Colon (tissue), 2 donors: ENCODE data around the gene BATF3.
"Not testable (repeated sequence)": the region's sequence is repeated elsewhere in the genome, so short reads cannot be mapped to it uniquely, and the experiment has no call there.

Source experiments
- FAIRE-seq: peaks from 2 replicates; lab custom pipeline; 2012; peaks lifted over from hg19 to GRCh38; lab: Jason Lieb, UNC
- donor health status: control.
- donor health status: control.

BATF3 gene

DNA sequence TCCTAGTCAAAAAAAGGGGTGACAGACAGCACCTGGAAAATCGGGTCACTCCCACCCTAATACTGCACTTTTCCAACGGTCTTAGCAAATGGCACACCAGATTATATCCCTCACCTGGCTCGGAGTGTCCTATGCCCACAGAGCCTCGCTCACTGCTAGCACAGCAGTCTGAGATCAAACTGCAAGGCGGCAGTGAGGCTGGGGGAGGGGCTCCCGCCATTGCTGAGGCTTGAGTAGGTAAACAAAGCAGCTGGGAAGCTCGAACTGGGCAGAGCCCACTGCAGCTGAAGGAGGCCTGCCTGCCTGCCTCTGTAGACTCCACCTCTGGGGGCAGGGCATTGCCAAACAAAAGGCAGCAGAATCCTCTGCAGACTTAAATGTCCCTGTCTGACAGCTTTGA, 41.4 kb downstream of the BATF3 start:
- not testable (repeated sequence) for FAIRE-seq

DNA sequence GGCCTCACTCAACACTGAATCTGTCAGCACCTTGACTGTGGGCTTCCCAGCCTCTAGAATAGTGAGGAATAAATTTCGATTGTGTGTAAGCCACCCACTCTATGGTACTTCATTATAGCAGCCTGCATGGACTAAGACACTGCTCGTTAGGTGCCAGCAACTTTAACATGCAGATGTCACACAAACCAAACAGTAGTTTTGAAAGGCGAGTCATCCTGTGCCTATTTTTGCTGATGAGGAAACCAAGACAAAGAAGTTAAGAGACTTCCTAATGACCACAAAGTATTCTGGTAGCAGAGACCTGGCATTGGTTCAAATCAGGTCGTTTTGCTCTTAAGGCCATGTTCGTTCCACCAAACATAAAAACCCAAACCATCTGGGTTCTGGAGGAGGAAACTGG, 42.9 kb downstream of the BATF3 start:
- no peak for FAIRE-seq

DNA sequence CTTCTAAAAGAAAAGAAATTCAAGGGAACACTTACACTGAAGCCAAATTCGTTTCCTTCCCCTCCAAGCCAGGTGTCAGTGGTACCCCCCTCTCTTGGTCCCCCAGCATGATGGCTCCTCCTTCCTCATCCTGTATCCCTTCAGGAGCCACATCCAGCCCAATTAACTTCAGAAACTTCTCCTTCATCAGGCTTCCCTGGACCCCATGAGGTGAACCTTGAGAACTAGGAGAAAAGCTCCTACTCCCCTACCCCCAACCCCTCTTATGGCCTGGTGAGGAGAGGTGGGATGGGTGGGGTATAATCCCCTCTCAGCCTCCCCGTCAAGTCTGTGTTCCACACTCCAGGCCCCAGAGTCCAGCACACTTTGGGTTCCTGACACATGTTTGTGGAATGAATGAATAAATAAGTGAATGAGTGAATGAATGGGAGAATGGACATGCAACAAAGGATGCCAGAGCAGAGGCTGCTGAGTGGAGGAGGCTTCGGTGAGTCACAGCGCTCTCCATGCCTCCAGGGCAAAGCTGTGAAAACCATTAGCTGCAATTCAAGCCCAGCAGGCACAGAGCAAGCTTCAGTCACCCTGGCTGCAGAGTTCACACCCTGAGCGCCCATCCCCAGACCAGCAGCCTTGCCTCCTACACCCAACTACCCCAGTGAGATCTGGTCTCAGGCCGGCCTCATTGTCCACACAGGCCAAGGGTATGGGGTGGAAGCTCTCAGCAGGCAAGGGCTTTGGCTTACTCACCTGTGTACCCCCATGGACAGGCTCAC, 43.8 kb downstream of the BATF3 start:
- FAIRE-seq: no peak

DNA sequence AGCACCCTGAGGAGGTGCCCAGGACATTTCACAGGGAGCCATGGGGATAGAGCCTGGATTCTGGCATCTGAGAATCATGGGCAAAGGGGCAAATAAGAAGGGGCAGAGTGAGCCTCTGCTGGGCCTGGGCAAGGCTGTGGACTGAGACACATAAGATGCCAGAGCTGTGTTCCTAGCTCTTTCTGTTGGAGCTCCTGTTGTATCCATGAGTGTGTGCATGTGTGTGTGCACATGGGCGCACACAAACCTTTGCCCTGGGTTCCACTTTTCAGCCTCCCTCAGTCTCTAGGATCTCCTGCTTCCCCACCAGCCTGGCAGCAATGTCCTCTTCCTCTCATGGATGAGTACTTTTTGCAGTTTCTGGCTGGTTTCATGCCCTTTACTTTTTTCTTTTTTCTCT, 47.0 kb downstream of the BATF3 start:
- no peak for FAIRE-seq

DNA sequence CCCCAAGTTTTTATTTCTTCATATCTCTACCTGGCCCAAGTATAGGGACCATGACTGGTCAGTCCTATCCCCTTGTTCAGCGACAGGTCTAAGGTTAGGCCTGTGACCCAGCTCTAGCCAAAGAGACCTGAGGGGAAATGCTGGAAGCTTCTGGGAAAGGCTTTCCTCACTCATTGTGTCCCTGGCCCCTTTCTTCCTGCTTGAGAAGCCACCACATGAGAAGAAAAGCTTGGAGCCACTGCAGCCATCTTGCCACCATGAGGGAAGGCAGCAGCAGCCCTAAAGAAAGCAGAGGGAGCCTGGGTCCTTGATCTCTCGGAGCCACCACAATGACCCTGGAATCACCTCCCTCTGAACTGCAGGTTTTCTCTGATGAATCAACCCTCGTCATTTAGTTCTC, 47.7 kb downstream of the BATF3 start:
- no peak for FAIRE-seq

DNA sequence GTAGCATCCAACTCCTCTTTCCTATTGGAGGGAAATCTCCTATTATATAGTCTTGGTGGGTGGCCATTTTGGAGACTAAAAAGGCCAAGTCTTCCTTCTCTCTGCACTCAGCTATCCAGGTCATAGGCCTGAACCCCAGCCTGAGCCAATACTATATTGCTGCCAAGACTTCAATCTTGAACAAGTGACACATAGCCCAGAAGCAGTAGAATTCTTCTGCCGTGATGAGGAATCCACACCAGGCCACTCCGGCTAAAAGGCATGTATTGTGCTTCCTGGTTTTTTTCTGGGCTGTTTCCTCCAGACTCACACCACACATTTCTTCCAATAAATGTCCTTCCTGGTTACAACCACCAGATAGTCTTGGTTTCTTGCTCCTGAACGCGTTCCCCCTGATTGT, 48.1 kb downstream of the BATF3 start:
- FAIRE-seq: no peak

DNA sequence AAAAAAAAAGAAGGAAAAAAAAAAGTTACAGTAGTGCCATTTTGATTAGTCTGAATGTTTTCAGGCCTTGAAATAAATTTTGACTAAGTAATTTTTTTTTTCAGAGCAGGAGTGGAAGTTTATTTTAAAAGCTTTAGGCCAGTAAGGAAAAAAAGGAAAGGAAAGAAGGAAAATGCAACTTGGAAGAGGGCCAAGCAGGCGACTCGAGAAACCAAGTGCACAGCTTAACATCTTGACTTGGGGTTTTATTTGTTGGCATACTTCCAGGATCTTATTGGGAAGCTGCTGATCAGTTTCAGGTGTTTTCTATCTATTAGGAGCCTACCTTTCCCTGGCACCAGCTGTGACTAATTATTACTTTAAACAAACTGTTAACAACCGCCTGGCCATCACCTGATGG, 49.4 kb downstream of the BATF3 start:
- no peak for FAIRE-seq

DNA sequence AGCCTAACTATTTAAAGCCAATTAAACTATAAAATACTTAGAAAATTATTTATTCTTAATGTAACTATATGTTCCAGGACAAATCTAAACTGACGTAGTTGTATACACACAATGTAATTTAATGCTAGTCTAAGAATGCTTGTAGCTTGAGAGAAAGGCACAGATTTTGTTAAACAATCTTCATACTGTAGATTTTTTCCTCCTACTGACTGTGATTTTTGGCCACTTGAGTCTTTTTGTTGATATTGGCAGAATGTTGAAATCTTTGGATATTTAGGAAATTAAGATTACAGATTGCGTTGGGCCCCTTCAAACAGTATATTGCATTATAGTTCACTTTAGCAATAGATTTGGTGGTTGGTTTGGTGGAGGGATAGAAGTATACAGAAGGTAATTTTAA, 50.6 kb downstream of the BATF3 start:
- no peak for FAIRE-seq

DNA sequence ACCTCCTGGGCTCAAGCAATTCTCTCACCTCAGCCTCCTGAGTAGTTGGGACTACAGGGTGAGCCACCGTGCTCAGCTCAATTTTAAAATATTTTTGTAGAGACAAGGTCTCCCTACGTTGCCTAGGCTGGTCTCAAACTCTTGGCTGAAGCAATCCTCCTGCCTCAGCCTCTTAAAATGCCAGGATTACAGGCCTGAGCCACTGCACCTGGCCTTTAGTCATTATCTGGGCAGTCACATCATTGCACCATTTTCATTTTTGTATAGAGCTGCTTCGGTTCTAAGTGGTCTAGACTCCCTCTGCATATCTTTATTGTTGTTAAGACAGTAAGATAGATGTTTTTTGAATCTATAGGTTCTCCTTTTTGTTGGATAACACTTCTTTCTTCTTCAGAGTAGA, 51.2 kb downstream of the BATF3 start:
- FAIRE-seq: no peak

DNA sequence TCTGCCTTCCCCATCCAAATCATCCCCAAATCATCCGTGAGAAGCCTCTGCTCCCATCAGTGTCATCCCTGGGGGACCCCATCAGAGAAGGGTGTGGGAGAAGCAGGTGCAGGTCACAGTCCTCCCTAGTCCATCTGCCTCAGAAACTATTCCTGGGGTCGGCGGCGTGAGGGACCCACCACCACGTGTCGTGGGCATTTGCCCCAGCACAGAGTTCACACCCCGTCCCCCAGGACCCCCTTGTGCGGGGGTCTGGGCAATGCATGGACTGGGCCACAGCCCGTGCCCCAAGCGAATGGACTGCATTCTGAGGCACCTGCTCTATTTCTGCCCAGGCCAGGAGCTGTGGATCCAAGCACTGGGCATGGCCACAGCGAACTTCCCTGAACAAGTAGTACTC, 52.6 kb downstream of the BATF3 start:
- no peak for FAIRE-seq

DNA sequence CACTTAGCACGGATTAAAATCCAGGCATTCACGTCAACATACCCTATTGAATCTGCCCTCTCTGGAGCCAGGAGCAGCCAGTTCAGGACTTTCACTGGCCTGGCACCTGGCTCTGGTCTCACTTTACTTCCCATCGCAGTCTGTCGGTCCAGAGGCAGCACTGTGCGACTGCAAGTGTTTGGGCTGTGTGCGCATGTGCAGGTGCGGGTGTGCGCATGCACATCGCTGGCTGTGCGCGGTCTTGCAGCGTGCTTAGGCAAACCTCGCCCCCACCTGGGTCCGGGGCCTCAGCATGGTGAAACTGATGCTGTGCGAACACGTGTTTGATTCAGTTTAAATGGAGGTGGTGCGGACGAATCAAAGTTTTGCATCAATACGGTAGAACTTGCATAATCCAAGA, 53.1 kb downstream of the BATF3 start:
- FAIRE-seq: no peak

DNA sequence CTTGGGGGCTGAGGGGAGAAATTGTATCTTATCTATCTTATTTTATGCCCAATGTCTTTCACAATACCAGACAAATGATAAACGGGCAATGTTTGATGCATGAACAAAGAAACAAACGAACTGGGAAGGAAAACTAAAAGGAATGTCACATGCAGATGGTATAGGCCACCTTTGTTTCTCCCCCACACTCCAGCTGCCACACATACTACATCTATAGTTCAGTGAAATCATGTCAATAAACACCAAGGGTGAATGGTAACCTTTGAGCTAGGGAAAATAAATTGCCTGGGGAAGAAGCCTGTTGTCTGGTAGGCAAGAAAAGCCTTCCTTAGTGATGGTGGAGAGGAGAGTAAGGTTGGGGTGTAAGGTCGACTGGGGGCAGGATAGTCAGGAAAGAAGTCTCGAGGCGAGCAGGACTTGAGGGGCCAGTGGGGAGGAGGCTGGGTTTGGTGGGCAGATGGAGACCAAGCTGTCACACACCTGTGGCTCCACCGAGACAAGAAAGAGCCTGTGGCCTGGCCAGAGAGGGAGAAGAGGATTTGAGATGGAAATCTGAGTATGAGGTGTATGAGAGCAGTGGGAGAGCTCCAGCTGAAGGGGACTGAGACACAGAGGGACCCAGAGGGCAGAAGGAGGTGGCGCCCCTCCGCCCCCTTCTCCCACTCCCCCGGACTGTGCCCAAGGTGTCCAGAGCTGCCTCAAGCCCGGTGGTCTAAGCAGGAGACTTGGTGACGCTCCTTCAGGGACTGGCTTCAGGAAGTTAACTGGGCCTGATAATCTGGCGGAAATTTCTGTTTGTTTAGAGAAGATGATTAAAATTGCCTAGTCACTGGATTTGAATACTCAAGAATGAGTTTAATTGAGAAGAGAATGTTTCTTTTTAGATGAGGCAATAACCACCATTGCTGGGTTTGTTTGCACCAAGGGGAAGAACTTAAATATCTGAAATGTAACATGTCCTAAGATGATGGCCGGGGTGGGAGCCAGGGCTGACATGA, 53.8 kb downstream of the BATF3 start:
- no peak for FAIRE-seq

DNA sequence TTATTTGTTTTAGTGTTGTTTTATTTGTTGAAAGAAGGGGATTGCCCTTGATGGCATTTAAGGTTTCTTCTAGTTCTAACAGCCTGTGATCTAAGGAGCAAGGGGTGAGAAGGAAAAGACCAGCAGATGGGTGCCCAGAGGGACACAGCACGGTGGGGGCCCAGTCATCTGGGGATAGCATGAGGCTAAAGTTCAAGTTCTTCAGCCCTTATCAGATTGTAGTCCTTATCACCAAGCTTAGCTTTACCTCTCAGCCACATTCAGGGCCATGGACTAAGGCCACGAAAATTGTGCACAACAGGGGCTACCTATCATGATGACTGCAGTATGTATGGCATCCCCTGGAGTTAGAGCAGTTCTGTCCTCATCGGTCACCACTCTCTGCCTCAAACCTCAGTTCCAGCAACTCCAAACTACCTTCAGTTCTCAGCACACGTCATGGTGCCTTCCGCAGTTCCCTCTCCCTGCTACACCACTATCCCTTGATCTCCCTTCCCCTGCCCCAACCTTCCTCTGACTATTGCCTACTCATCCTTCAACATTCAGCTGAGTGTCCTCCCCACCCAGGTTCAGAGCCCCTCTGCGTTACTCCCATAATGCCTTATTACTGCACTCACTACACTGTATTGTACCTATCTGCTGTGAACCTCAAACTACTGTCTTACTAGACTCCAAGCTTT, 54.6 kb downstream of the BATF3 start:
- FAIRE-seq: no peak

DNA sequence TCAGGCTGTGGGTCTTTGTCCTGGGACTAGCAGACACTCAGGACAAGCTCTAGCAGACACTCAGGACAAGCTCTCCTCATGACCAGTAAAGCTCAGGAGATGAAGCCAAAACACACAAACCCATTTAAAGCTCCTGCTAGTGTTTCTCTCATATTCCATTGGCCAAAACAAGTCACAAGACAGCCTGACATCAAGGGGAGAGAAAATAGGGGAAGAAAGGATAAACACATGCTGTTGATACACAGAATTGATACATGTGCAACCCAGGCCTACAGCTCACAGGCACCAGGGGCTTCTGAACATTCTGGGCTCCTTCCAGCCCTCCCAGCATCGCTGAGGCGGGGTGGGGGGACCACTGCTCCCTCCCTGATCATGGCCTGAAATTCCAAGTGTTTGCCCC, 55.8 kb downstream of the BATF3 start:
- no peak for FAIRE-seq

DNA sequence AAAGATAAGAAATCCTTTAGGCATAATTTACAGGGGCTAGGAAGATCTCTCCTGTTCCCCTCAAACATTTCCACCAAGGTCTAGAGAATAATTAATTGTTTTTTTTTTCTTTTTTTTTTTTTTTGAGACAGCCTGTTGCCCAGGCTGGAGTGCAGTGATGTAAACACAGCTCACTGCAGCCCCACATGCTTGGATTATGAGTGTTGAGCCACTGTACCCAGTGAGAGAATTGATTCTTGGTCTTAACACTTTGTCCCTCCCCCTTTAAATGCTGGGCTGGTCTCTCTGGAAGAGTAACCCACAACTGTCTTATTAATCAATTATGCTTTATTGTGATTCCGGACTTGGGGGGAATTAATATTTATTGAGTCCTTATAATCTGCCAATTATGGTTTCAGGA, 57.7 kb downstream of the BATF3 start:
- FAIRE-seq: no peak

DNA sequence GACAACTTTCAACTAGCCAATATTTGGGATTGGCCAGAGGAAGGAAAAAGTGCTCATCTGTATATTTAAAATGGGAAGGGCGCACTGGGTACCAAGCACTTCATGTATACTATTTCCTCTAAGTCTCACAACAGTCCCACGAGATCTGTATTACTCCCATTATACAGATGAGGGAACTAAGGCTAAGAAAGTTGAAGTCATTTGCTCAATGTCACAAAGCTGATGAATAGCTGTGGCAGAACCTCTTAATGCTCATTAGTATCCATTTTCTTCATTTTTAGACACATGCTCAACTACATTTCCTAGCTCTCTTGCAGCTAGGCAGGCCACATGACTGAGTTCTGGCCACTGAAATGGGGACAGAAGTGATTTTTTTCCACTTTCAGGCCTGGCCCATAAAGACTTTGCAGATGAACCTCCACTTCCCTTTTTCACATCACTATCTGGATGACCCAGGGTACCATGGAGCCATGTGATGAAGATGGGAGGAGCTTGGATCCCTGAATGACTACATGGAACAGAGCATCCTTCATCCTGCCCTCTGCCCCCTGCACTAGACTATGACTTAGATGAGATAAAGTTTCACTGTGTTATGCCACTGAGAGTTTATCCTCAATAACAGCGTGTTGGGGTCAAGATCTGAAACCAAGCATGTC, 59.3 kb downstream of the BATF3 start:
- no peak for FAIRE-seq

DNA sequence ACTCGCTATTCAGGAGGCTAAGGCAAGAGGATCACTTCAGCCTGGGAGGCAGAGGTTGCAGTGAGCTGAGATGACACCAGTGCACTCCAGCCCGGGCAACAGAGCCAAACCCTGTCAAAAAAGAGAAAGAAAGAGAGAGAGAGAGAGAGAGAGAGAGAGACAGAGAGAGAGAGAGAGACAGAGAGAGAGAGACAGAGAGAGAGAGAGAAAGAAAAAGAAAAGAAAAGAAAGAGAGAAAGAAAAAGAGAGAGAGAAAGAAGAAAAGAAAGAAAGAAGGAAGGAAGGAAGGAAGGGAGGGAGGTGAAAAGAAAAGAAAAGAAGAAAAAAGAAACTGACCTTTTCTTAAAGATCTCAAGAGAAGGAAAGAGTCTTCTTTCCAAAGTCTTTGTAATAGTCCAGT, 60.1 kb downstream of the BATF3 start:
- not testable (repeated sequence) for FAIRE-seq

DNA sequence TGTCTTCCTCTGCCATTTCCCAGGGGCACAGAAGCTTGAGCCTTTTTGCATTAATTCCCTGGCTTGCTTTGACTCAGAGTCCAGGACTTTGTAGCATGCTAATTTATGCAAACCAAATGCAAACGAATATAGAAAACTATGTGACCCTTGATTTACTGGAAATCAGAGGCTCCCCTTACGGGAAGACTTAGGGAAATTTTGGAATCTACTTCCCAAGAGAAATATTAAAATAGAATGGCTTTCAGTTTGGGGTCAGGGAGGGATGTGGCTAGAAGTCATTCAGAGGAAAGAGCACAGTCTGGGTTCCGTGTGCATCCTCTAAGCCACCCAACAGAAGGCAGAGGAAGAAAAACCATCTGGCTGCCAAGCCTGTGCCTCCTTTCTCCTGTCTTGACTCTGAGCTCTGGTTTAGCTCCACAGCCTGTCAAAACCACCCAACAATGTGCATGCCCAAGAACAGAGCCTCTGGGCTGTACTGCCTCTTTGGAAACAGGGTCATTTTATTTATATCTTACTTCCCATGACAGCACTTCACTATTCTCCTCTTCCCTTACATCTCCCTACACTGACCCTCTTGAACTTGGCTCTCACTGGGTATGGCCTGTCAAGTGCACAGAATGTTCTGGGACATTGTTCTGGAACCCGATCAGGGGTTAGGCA, 61.0 kb downstream of the BATF3 start:
- FAIRE-seq: no peak

DNA sequence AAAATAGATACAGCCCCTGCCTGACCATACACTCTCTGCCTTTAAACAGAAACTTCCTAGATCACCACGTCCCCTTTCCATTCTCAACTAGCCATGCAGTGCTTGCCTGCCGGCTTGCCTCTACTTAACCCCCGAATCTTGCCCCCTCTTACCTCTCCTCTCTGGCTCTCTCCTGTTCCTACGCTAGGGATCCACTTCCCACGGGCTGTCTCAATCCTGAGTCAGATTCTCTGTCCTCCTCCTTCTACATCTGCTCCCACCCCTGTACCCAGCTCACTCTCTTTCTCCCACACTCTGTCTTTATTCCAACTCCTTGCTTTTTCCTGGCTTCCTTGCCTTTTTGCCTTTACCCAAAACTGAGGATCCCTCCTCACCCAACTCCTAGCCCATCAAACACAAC, 61.7 kb downstream of the BATF3 start:
- FAIRE-seq: no peak
